Neural progenitor cell (in vitro differentiated cells): ENCODE measurements around the gene C12orf56. TPM values are rescaled to one million over a fixed set of nuclear protein-coding genes. Genes with fewer than 3 reads are reported as not detected.

Experiments used
- DNase-seq: peaks from one replicate; pipeline ENCODE4 v3.0.0-alpha.2; 2016; ENCODE audit warnings: low spot score
- H2AFZ ChIP-seq: fragments of 200-600 bp; sonication (generic); replicated peaks from 2 replicates; pipeline ENCODE4 v1.6.1; 2016; ENCODE audit warnings: antibody characterized with exemption
- H3F3A ChIP-seq: fragments of 200-600 bp; sonication (generic); 2 replicates; pipeline ENCODE4 v1.6.1; 2016; ENCODE audit warnings: antibody characterized with exemption, low read depth
- H3K27ac ChIP-seq: fragments of 200-600 bp; sonication (generic); 2 replicates; pipeline ENCODE4 v1.5.1; 2016; ENCODE audit warnings: mild to moderate bottlenecking
- H3K27me3 ChIP-seq: fragments of 200-600 bp; sonication (generic); 2 replicates; pipeline ENCODE4 v1.6.1; 2016; ENCODE audit warnings: mild to moderate bottlenecking, moderate library complexity
- H3K36me3 ChIP-seq: fragments of 200-600 bp; sonication (generic); 2 replicates; pipeline ENCODE4 v1.5.1; 2016
- H3K4me1 ChIP-seq: fragments of 200-600 bp; sonication (generic); 2 replicates; pipeline ENCODE4 v1.6.1; 2016; ENCODE audit warnings: mixed run types
- H3K4me2 ChIP-seq: fragments of 200-600 bp; sonication (generic); 2 replicates; pipeline ENCODE4 v1.6.1; 2016
- H3K4me3 ChIP-seq: fragments of 200-600 bp; sonication (generic); 2 replicates; pipeline ENCODE4 v1.5.1; 2016
- H3K79me2 ChIP-seq: fragments of 200-600 bp; sonication (generic); 2 replicates; pipeline ENCODE4 v1.6.1; 2016; ENCODE audit warnings: low read depth
- H3K9ac ChIP-seq: fragments of 200-600 bp; sonication (generic); 2 replicates; pipeline ENCODE4 v1.6.1; 2016
- H3K9me3 ChIP-seq: fragments of 200-600 bp; sonication (generic); 2 replicates; pipeline ENCODE4 v1.5.1; 2016; ENCODE audit warnings: low read depth
- H4K20me1 ChIP-seq: fragments of 200-600 bp; sonication (generic); 2 replicates; pipeline ENCODE4 v1.6.1; 2016; ENCODE audit warnings: low read depth
- H3K27ac Mint-ChIP-seq: 3 replicates; pipeline ENCODE4 v1.8.0; 2021; ENCODE audit warnings: mixed read lengths
- H3K27me3 Mint-ChIP-seq: 2 replicates; pipeline ENCODE4 v1.8.0; 2022; ENCODE audit warnings: low read depth, mild to moderate bottlenecking, inconsistent platforms, moderate library complexity, mixed read lengths; ENCODE audit not compliant: insufficient read depth
- H3K36me3 Mint-ChIP-seq: 3 replicates; pipeline ENCODE4 v1.8.0; 2021; ENCODE audit warnings: mixed read lengths
- H3K4me1 Mint-ChIP-seq: 3 replicates; pipeline ENCODE4 v1.8.0; 2021; ENCODE audit warnings: mixed read lengths
- H3K4me3 Mint-ChIP-seq: 3 replicates; pipeline ENCODE4 v1.8.0; 2021; ENCODE audit warnings: mild to moderate bottlenecking, moderate library complexity, mixed read lengths
- H3K9me3 Mint-ChIP-seq: 3 replicates; pipeline ENCODE4 v1.8.0; 2020; ENCODE audit warnings: mixed read lengths
- EZH2 ChIP-seq: fragments of 200-600 bp; sonication (generic); IDR thresholded peaks from 2 replicates; pipeline ENCODE4 v1.6.1; 2017; ENCODE audit warnings: antibody characterized with exemption, mild to moderate bottlenecking, moderate library complexity
- EZH2phosphoT487 ChIP-seq: fragments of 200-600 bp; sonication (generic); IDR thresholded peaks from 2 replicates; pipeline ENCODE4 v1.6.1; 2017; ENCODE audit warnings: antibody characterized with exemption
- total RNA-seq: library from RNA; depleted of rRNA; stranded (reverse); fragments of >200 nt; gene quantifications from 2 replicates; pipeline ENCODE4 v1.2.3, GENCODE V29; 2015; ENCODE audit warnings: low replicate concordance
- TF ChIP-seq, protein P1 (sequence below): fragments of 200-600 bp; sonication (generic); IDR thresholded peaks from 2 replicates; pipeline ENCODE4 v1.5.1; 2017; ENCODE audit warnings: antibody characterized with exemption, mild to moderate bottlenecking

The C12orf56 gene
- total RNA-seq, 1 donor from 2014 or later = 4.2 TPM

- H4K20me1 ChIP-seq = no peaks in the 10 kb centered on the region
- no peak overlapping the region for H2AFZ ChIP-seq
- H3K36me3 ChIP-seq = no peaks in the 10 kb centered on the region
- Mint-ChIP-seq H3K9me3 (no peaks in the 10 kb centered on the region), H3K36me3 (no peaks in the 10 kb centered on the region), H3K4me3 (no peak overlapping the region), H3K27me3 (no peaks in the 10 kb centered on the region), H3K27ac (no peak overlapping the region), H3K4me1 (no peaks in the 10 kb centered on the region)
- no peaks in the 10 kb centered on the region for H3K27me3 ChIP-seq
- no peak overlapping the region for H3K4me3 ChIP-seq
- H3K9me3 ChIP-seq = no peaks in the 10 kb centered on the region
- H3K79me2 ChIP-seq = no peaks in the 10 kb centered on the region
- no peak for TF ChIP-seq EZH2phosphoT487
- TF ChIP-seq, protein P1, sequence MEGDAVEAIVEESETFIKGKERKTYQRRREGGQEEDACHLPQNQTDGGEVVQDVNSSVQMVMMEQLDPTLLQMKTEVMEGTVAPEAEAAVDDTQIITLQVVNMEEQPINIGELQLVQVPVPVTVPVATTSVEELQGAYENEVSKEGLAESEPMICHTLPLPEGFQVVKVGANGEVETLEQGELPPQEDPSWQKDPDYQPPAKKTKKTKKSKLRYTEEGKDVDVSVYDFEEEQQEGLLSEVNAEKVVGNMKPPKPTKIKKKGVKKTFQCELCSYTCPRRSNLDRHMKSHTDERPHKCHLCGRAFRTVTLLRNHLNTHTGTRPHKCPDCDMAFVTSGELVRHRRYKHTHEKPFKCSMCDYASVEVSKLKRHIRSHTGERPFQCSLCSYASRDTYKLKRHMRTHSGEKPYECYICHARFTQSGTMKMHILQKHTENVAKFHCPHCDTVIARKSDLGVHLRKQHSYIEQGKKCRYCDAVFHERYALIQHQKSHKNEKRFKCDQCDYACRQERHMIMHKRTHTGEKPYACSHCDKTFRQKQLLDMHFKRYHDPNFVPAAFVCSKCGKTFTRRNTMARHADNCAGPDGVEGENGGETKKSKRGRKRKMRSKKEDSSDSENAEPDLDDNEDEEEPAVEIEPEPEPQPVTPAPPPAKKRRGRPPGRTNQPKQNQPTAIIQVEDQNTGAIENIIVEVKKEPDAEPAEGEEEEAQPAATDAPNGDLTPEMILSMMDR = no peak
- TF ChIP-seq EZH2 = no peak
- H3F3A ChIP-seq = no peaks in the 10 kb centered on the region
- DNase-seq = no peak
- no peak overlapping the region for H3K27ac ChIP-seq
- no peak overlapping the region for H3K4me2 ChIP-seq
- H3K4me1 ChIP-seq = no peaks in the 10 kb centered on the region
- H3K9ac ChIP-seq = no peak overlapping the region
These were observed 149.8 kb downstream of the C12orf56 start for GRCh38 chr12:64240781-64241180.

DNA sequence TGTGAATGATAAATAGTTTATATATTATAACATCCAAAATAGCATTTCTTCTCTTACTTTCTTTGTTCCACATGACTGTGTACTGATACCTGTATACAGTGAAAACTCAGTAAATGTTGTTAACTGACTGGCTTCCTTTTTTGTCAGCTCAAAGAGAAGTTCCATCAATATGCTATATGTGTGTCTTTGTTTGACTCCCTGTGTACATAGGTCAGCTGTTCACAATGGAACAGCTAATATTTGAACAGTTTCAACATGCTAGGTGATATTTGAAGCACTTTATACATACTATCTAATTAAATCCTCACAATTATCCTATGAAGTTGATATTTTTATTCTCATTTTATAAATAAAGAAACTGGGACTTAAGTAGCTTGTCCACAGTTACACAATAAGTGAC, 153.2 kb downstream of the C12orf56 start:
- TF ChIP-seq EZH2phosphoT487 = no peak
- TF ChIP-seq, protein P1 = no peak
- TF ChIP-seq EZH2 = no peak
- Mint-ChIP-seq H3K4me1 (no peaks in the 10 kb centered on the region), H3K4me3 (no peak overlapping the region), H3K9me3 (no peaks in the 10 kb centered on the region), H3K27me3 (no peaks in the 10 kb centered on the region), H3K36me3 (no peaks in the 10 kb centered on the region), H3K27ac (no peak overlapping the region)
- H2AFZ ChIP-seq = no peak overlapping the region
- H3K36me3 ChIP-seq = no peaks in the 10 kb centered on the region
- no peak for DNase-seq
- no peak overlapping the region for H3K4me2 ChIP-seq
- H3K27ac ChIP-seq = no peak overlapping the region
- no peak overlapping the region for H3K9ac ChIP-seq
- no peaks in the 10 kb centered on the region for H3F3A ChIP-seq
- no peaks in the 10 kb centered on the region for H3K9me3 ChIP-seq
- H3K4me1 ChIP-seq = no peaks in the 10 kb centered on the region
- H3K27me3 ChIP-seq = no peaks in the 10 kb centered on the region
- H3K79me2 ChIP-seq = no peaks in the 10 kb centered on the region
- H3K4me3 ChIP-seq = no peak overlapping the region
- H4K20me1 ChIP-seq = no peaks in the 10 kb centered on the region

DNA sequence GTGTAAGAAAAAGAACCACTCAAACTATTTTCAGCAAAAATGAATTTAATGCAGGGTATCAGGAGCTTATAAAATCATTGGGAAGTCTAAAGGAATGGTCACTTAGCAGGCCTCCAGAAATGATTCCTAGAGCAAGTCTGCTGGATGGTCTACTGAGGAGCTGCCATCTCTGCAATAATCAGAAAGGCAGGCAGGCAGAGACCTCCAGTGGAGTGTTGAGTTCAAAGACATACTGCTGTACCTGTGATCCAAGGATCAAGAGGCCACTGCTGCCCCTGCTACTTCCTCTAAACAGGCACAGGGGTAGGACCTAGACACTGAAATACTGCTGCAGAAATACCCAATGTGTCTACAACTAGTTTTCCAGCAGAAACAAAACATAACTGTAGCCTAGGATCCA, 154.0 kb downstream of the C12orf56 start:
- Histone ChIP-seq H3K9me3 (no peaks in the 10 kb centered on the region), H3K4me2 (no peak overlapping the region), H3K27ac (no peak overlapping the region), H2AFZ (no peak overlapping the region), H3K4me3 (no peak overlapping the region), H4K20me1 (no peaks in the 10 kb centered on the region), H3K9ac (no peak overlapping the region), H3K36me3 (no peaks in the 10 kb centered on the region), H3K79me2 (no peaks in the 10 kb centered on the region), H3K27me3 (no peaks in the 10 kb centered on the region), H3K4me1 (no peaks in the 10 kb centered on the region), H3F3A (no peaks in the 10 kb centered on the region)
- no peaks in the 10 kb centered on the region for H3K36me3 Mint-ChIP-seq
- no peaks in the 10 kb centered on the region for H3K27me3 Mint-ChIP-seq
- TF ChIP-seq, protein P1 = no peak
- no peak for TF ChIP-seq EZH2phosphoT487
- no peak for TF ChIP-seq EZH2
- no peaks in the 10 kb centered on the region for H3K9me3 Mint-ChIP-seq
- H3K27ac Mint-ChIP-seq = no peak overlapping the region
- H3K4me1 Mint-ChIP-seq = no peaks in the 10 kb centered on the region
- no peak for DNase-seq
- no peak overlapping the region for H3K4me3 Mint-ChIP-seq
